Stimulated activated CD8-positive, alpha-beta memory T cell treated with anti-CD3 and anti-CD28 coated beads, Interleukin-15, amount 100 ng/mL, for 24 hours (primary cell): Measurements from ENCODE around the gene PRUNE2.
"Not testable (repeated sequence)": the region's sequence is repeated elsewhere in the genome, so short reads cannot be mapped to it uniquely, and the experiment has no call there.

Experiments used
- DNase-seq: peaks from one replicate; pipeline ENCODE4 v3.0.0-alpha.2; 2020; ENCODE audit warnings: low read depth

The PRUNE2 gene

GRCh38 chr9:76863832-76864231, 42.1 kb downstream of the PRUNE2 start:
- no peak for DNase-seq

GRCh38 chr9:76859860-76860259, 46.1 kb downstream of the PRUNE2 start:
- no peak for DNase-seq

GRCh38 chr9:76858248-76858647, 47.7 kb downstream of the PRUNE2 start:
- not testable (repeated sequence) for DNase-seq

- DNase-seq: no peak
Measured at GRCh38 chr9:76856016-76856415, 49.9 kb downstream of the PRUNE2 start.

GRCh38 chr9:76855015-76855414, 50.9 kb downstream of the PRUNE2 start:
- DNase-seq: no peak

DNA sequence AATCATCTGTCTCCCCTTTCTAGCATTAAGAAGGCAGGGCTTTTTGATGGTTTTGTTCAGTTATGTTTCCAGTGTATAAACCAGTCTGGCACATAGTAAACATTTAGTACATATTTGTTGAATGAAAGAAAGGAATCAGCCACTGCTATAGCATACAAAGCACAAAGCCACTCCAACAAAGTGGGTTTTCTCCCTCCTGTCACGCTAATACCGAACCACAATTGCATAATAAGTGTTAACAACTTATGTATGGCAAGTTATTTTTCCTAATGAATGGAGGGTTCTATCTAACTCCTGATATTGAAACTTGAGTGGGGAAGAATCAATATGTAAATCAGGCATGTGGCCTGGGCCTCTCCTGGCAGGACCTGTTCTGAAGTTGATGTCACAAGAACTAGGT, 53.9 kb downstream of the PRUNE2 start:
- no peak for DNase-seq

- DNase-seq: no peak
Measured at GRCh38 chr9:76846297-76846696, 59.6 kb downstream of the PRUNE2 start.

GRCh38 chr9:76845254-76845653, 60.7 kb downstream of the PRUNE2 start:
- DNase-seq: no peak

GRCh38 chr9:76835571-76836283, 70.2 kb downstream of the PRUNE2 start:
- DNase-seq: no peak

GRCh38 chr9:76828447-76828846, 77.5 kb downstream of the PRUNE2 start:
- no peak for DNase-seq

DNA sequence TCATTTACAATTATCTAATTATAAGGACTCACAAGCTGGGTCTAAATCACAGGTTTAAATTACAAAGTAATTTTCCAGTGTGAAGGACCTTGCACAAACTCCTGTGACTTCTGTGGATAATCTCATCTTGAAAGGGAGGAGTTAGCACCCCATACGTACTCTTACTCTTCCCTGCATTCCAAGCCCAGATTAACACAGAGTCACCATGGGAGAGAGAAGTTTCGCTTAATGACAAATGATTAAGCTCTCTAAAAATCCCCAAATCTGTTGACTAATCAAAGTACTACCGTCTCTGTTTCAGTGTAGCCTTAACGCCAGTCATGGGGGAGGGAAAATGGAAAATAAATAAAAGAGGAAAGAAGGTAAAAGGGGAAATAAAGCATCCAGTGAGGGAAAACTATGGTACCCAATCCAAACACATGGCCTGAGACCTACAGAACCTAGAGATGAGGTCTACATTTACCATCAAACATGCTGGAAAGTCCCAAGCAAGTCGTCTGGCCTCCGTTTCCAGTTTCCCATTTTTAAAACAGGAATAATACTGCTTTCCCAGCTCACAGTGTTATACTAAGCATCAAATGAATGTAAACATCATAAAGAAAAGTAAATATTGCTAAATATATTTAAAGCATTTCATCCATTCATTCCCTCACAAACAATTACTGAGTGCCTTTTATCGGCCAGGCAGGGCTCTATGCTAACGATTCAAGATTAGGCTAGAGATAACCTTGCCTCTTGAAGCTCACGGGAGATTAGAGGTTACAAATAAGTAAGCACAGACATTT, 78.4 kb downstream of the PRUNE2 start:
- no peak for DNase-seq

DNA sequence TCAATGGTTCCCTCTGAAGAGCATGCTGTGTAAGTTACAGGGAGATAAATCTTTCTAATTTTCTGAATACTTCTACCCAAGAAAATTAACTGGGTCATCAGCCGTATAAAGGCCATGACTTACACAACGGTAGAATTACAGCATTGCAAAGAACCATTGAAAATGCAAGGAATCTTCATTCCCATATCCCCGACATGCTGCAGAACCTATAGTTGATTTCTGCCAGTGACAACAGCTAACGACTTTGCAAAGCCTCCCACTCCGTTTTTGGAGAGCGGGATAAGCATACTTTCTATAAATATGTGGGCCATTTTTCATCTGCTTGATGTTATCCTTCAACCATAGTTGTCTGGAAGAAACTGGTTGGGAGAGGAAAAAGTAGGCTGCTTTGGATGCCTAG, 85.5 kb downstream of the PRUNE2 start:
- DNase-seq: no peak

- no peak for DNase-seq
Measured at GRCh38 chr9:76818271-76818670, 87.6 kb downstream of the PRUNE2 start.

DNA sequence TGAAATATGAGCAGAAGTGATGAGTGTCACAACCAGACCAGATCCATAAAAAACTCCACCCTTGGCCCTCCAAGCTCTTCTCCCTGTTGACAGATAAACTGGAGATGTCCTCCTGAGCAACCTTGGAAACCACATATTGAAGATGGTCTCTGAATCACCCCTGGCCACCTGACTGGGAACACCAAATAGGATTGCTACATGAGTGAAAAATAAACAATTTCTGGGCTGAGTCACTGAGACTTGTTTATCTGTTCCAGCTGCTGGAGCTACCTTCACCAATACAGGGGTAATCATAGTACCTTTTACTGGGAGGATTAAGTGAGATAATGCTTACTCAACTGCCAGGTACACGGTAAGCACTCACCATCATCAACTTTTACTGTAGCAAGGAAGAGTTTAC, 88.4 kb downstream of the PRUNE2 start:
- DNase-seq: no peak

- no peak for DNase-seq
Measured at GRCh38 chr9:76812591-76812990, 93.3 kb downstream of the PRUNE2 start.

DNA sequence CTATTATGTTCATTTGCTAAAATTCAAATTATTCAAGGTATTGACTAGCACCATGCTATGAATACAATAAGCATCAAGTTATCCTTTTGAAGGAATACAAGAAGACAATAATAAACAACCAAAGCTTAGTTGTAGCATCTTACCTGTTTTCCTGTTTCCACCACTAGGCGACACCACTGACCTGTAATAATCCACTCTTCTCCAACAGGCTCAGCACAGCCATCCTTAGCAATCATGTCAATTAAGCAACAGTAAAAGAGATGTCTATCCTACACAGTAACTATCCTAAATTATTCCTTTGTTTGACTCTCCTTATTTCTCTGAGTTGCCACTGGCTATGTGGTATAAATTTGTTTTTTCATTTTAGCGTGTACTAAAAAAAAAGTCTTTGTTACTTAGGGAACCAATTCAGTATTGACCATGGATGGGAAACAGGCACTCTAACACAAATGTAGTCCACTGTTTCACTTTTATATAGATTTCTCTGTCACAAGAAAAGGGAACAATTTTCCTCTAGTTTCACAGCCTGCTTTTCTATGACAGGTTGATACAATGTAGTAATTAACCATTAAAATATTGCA, 95.4 kb downstream of the PRUNE2 start:
- no peak for DNase-seq

- DNase-seq: no peak
Measured at GRCh38 chr9:76808636-76809035, 97.3 kb downstream of the PRUNE2 start.

- no peak for DNase-seq
Measured at GRCh38 chr9:76803762-76804161, 102.2 kb downstream of the PRUNE2 start.

GRCh38 chr9:76803083-76803482, 102.8 kb downstream of the PRUNE2 start:
- DNase-seq: no peak

- DNase-seq: no peak
Measured at GRCh38 chr9:76800901-76801300, 105.0 kb downstream of the PRUNE2 start.

DNA sequence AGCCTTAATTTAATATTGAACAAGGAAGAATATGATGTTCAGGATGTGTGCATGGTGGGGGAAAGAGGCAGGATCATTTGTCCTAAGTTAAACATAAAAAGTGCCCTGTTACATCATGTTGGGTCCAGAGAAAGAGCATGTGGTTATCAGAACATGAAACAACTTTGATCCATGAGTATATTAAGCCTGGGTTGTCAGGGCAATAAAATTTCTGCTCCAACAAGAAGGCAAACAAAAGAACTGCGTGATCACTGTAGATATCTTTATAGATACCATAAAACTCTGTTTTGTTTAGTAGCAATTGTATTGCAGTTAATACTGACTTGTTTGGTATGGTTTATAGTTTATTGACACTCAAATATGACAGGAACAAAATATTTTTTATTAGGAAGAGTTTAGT, 106.4 kb downstream of the PRUNE2 start:
- no peak for DNase-seq

DNA sequence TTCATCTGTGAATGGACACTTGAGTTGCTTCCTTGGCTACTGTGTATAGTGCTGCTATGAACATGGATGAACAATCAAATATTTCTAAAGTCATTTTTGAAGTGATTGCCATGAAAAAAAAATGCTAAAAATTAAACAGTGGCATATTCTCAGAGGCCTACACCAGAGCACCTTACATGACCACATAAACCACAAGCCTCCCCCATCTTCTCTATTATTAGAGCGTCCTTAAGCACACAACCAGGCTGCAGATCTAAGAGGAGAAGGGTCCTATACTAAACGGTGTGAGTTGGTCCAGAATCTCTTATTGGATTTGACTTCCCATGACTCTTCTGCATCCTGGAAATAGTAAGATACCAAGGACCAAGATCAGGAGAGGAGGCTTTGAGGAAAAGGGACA, 107.4 kb downstream of the PRUNE2 start:
- DNase-seq: no peak

DNA sequence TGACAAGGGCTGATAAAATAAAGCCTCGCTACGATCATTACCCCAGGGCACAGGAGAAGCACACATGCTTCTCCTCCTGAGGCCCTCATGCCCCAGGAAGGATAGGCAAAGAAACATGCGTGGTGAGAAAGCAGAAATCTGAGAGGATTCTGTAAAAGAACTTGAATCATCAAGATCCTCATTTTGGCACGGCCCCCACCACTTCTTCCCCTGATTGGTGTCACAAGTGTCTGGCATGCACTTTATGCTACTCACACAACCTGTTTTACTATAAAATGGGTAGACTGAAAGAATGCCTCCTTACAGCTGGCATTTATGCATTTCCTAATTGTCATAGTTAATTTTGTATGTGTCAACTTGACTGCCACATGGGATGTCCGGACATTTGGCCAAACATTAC, 109.6 kb downstream of the PRUNE2 start:
- DNase-seq: no peak
